Stimulated activated CD4-positive, alpha-beta T cell treated with anti-CD3 and anti-CD28 coated beads, Interleukin-12 subunit alpha, Interleukin-12 subunit beta, amount 100 ng/mL, for 48 hours (primary cell): Measurements from ENCODE around the gene NLRP7.
"Not testable (repeated sequence)": the region's sequence is repeated elsewhere in the genome, so short reads cannot be mapped to it uniquely, and the experiment has no call there.

Experiments used
- DNase-seq, 3 donors: peaks; one replicate each; pipeline ENCODE4 v3.0.0-alpha.2; 2020; ENCODE audit warnings: low read depth in 2 of 3, low spot score in 1 of 3

Gene NLRP7

DNA sequence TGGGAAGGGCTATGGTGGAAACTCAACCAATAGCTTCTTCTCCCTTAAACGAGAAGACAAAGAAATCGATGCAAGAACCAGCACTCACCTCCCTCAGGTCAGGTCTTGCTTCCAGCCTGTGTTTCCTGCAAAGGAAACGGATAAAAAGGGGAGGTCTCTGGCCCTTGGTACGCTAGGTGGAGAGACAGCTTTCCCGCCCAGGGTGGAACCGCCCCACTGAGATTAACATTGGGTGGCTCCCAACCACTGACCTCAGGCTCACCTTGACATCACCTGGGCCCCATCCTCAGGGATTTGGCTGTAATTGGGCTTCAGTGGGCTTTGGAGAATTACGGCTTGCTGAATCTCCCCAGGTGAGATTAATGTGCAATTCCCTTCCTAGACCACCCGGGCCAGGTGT is at the start of gene NLRP7:
Gene NLRP7, minus strand, starts transcription at position 150 of the 400 bp plus-strand sequence.
- no peak for DNase-seq

DNA sequence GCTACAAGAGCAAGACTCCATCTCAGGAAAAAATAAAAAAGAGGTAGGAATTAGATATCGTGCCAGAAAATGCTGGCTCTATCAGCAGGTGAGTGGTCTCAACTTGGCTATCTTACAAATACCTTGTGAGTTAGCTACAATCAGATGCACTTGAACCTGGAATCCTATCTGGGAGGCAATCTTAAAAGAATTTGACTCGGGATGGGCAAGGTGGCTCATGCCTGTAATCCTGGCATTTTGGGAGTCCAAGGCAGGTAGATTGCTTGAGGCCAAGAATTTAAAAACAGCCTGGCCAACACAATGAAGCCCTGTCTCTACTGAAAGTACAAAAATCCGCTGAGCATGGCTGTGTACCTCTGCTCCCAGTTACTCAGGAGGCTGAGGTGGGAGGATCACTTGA is 48.2 kb upstream of the NLRP7 start:
- no peak for DNase-seq

DNA sequence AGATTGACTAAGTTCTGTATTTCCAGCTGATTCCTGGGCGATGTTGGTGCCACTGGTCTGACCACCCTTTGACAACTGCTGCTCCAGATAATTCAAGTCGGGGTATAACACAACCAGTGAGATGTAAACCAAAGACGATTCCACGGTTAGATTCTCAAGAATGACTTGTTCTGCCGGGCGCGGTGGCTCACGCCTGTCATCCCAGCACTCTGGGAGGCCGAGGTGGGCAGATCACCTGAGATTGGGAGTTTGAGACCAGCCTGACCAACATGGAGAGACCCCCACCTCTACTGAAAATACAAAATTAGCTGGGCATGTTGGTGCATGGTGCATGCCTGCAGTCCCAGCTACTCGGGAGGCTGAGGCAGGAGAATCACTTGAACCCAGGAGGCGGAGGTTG is 42.2 kb upstream of the NLRP7 start:
- not testable (repeated sequence) for DNase-seq

DNA sequence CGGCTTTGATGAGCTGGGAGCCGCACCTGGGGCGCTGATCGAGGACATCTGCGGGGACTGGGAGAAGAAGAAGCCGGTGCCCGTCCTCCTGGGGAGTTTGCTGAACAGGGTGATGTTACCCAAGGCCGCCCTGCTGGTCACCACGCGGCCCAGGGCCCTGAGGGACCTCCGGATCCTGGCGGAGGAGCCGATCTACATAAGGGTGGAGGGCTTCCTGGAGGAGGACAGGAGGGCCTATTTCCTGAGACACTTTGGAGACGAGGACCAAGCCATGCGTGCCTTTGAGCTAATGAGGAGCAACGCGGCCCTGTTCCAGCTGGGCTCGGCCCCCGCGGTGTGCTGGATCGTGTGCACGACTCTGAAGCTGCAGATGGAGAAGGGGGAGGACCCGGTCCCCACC is 35.2 kb upstream of the NLRP7 start:
- not testable (repeated sequence) for DNase-seq

DNA sequence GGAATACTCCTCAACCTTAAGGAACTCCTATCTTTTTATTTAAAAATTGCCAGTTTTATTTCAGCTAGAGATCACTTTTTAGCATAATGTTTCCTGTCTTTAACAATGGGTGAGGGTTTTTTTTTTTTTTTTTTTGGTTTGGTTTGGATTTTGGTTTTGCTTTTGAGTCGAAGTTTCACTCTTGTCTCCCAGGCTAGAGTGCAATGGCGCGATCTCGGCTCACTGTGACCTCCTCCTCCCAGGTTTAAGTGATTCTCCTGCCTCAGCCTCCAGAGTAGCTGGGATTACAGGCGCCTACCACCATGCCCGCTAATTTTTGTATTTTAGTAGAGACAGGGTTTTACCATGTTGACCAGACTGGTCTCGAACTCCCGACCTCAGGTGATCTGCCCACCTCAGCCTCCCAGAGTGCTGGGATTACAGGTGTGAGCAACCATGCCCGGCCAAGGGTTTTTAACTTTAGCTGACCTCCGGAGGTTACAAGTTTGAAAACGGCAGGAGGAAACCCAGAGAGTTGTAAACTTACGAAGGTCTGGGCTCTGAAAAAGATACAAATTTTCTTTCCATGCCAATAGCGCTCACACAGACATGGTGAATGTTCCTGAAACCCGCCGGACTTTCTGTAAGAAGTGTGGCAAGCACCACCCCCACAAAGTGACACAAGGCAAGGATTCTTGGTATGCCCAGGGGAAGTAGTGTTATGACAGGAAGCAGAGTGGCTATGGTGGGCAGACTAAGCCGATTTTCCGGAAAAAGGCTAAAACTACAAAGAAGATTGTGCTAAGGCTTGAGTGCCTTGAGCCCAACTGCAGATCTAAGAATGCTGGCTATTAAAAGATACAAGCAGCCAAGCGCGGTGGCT is 26.1 kb upstream of the NLRP7 start:
- DNase-seq, result peak in 1 of 3 donors; percentile 3

DNA sequence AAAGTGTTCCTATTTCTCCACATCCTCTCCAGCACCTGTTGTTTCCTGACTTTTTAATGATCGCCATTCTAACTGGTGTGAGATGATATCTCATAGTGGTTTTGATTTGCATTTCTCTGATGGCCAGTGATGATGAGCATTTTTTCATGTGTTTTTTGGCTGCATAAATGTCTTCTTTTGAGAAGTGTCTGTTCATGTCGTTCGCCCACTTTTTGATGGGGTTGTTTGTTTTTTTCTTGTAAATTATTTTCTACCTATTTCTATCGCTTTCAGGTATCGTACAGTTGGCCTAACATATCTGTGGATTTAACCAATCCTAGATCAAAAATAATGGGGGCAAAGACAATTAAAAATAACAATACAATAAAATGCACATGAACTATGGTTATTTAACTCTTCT is 24.1 kb upstream of the NLRP7 start:
- DNase-seq, result not testable (repeated sequence)

DNA sequence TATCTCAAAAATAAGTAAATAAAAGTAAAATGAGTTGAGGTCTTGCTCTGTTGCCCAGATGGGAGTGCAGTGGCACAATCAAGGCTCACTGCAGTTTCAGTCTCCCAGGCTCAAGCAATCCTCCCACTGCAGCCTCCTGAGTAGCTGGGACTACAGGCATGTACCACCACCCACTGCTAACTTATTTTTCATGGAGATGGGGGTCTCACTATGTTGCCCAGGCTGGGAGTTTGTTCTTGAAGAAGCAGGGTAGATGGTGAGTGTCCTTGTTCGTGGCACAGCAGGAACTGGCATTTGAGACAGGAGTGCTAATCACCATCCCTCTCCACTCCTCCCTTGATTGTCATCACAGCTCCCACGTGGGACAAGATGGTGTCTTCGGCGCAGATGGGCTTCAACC is 22.3 kb upstream of the NLRP7 start:
- DNase-seq, result no peak

DNA sequence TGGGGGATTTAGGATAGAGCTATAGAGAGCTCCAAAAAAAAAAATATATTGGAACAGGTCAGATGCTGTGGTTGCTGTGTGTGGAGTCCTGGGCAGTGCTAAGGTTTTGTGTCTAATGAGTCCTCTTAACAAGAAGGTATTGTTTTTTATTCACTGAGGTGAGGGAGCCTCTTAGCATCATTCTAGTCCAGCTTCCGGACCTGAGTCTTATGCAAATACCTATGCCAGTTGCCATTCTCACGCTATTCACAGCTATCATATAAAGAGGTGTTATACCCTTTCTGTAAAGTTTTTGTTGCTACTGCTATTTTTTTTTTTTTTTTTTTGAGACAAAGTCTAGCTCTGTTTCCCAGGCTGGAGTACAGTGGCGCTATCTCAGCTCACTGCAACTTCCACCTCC is 20.3 kb upstream of the NLRP7 start:
- no peak for DNase-seq

DNA sequence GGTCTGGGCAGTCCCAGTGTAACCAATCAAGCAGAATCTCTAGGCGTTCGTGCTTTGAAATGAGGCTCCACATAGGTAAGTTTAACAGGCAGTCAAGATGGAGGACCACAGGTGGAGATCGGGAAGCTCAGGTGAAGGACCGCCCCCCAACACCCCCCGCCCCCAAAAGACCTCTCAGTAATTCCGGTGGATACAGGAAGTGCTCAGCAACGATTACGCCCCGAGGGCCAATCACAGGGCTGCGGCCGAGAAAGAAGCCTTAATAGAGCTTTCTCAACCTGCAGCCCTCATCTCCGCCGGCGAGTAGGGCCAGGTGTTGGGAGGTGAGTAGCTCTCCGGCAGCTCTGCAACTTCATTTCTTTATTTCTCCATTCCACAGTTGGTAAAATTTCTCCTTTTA is 17.7 kb upstream of the NLRP7 start:
- DNase-seq, result not testable (repeated sequence)

DNA sequence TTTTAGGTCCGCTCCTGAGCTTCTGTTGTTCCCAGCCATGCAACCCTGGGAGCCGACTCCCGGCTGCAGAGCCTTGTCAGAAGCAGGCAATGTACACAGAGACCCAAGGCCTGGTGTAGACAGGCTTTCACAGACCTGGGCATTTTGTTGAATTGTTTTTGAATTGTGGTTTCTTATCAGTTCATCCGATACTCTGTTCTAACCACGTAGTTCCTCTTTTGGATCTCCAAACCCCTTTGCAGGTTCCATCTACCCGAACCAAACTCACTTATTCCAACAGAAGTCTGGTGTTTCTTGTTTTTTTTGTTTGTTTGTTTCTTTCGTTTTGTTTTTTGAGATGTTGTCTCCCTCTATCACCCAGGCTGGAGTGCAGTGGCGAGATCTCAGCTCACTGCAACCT is 12.5 kb upstream of the NLRP7 start:
- no peak for DNase-seq

DNA sequence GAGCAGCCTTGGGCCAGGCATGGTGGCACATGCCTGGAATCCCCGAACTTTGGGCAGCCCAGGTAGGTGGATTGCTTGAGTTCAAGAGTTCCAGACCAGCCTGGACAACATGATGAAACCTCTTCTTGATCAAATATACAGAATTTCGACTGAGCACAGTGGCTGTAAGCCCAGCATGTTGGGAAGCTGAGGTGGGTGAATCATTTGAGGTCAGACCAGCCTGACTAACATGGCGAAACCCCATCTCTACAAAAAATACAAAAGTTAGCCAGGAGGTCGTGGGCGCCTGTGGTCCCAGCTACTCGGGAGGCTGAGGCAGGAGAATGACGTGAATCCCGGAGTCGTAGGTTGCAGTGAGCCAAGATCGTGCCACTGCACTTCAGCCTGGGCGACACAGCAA is 8.0 kb upstream of the NLRP7 start:
- no peak for DNase-seq

DNA sequence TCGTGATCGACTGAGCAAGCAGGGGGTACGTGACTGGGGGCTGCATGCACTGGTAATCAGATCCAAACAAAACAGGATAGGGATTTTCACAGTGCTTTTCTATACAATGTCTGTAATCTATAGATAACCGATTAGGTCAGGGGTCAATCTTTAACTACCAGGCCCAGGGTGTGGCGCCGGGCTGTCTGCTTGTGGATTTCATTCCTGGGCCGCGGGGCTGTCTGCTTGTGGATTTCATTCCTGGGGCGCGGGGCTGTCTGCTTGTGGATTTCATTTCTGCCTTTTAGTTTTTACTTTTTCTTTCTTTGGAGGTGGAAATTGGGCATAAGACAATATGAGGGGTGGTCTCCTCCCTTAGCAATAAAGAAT is 6.0 kb upstream of the NLRP7 start:
- DNase-seq, result not testable (repeated sequence)

DNA sequence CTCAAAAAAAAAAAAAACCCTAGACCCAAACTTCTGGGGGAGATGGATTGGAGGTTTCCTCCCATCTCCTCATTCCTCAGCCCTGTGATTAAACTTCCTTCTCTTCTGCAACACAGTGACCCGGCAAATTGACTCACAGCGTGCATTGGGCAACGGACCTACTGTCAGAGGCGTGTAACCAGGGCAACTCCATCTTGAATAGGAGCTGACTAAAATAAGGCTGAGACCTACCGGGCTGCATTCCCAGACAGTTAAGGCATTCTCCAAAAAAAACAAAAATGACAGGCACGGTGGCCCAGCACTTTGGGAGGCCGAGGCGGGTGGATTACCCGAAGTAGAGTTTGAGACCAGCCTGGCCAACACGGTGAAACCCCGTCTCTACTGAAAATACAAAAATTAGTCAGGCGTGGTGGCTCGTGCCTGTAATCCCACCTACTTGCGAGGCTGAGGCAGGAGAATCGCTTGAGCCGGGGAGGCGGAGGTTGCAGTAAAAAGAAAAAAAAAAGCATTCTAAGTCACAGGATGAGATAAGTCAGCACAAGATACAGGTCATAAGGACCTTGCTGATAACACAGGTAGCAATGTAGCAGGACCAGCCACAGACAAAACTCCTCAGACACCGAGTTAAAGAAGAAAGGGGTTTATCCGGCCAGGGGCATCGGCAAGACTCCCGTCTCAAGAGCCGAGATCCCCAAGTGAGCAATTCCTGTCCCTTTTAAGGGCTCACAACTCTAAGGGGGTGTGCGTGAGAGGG is 5.4 kb upstream of the NLRP7 start:
- DNase-seq, result no peak

DNA sequence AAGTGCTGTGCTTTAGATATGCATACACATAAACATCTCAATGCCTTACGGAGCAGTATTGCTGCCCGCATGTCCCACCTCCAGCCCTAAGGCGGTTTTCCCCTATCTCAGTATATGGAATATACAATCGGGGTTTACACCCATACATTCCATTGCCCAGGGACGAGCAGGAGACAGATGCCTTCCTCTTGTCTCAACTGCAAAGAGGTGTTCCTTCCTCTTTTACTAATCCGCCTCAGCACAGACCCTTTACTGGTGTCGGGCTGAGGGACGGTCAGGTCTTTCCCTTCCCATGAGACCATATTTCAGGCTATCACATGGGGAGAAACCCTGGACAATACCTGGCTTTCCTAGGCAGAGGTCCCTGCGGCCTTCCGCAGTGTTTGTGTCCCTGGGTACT is 3.2 kb upstream of the NLRP7 start:
- not testable (repeated sequence) for DNase-seq

DNA sequence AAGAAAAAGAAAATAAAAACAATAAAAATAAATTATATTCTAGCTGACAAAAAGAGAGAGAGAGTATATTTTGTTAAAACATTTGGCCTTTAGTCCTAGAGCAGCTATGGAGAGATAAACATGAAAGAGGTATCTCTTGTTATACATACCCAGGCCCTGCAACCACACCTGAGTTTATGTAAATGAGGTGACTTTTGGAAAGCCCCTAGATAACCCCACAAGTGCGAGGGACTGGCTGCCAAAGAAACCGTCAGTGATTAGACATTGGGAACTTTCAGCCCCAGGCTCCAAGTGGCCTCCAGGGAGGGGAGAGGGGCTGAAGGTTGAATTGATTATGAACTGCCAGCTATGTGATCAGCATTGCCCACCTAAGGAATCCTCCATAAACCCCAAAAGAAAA is 2.1 kb upstream of the NLRP7 start:
- no peak for DNase-seq

DNA sequence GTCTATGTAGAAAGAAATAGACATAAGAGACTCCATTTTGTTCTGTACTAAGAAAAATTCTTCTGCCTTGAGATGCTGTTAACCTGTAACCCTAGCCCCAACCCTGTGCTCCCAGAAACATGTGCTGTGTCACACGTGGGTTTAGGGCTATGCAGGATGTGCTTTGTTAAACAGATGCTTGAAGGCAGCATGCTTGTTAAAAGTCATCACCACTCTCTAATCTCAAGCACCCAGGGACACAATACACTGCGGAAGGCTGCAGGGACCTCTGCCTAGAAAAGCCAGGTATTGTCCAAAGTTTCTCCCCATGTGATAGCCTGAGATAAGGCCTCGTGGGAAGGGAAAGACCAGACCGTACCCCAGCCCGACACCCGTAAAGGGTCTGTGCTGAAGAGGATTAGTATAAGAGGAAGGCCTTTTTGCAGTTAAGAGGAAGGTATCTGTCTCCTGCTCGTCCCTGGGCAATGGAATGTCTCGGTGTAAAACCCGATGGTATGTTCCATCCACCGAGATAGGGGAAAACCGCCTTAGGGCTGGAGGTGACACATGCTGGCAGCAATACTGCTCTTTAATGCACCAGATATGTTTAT is 3.5 kb downstream of the NLRP7 start:
- DNase-seq, result not testable (repeated sequence)

DNA sequence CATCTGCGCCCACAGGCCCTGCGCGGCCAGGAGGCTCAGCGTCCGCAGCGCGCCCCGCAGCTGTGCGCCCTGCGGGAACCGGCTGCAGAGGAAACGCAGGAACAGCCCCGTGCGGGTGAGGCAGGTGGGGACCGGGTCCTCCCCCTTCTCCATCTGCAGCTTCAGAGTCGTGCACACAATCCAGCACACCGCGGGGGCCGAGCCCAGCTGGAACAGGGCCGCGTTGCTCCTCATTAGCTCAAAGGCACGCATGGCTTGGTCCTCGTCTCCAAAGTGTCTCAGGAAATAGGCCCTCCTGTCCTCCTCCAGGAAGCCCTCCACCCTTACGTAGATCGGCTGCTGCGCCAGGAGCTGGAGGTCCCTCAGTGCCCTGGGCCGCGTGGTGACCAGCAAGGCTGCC is 7.8 kb downstream of the NLRP7 start:
- DNase-seq, result not testable (repeated sequence)

DNA sequence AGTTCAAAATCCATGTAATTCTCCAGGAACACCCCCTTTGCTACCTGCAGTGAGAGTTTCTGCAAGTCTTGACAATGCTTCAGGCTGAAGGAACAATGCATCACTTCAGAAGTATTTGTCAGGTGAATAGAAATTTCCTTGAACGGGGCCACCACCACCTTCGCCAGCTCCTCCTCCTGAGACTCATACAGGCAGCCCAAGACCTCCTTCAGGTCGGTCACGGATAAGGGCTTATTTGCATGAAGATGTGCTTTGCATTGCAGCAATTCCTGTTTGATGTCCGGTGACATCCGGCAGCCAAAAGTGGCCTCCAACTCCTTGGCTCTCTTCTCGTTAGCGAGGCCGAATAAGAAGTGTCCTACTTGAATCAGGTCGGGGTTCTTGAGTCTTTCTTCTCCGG is 8.4 kb downstream of the NLRP7 start:
- DNase-seq, result no peak

DNA sequence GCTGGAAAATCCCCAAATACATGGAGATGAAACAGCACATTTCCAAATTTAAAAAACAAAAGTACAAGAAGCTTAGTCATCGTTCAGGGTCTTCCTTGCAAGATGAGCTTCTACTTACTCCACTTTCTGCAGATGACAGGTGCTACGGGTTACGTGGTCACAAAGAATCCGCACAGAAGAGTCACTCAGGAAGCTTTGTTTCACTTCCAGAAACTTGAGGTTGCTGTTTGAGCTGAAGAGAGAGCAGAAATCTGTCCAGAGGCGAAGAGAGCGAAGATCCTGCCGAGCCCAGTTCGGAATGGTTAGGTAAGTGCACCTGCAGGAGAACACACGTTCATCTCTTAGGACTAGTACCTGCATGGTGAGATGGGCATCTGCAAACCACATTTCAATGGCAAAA is 9.4 kb downstream of the NLRP7 start:
- DNase-seq, result no peak

DNA sequence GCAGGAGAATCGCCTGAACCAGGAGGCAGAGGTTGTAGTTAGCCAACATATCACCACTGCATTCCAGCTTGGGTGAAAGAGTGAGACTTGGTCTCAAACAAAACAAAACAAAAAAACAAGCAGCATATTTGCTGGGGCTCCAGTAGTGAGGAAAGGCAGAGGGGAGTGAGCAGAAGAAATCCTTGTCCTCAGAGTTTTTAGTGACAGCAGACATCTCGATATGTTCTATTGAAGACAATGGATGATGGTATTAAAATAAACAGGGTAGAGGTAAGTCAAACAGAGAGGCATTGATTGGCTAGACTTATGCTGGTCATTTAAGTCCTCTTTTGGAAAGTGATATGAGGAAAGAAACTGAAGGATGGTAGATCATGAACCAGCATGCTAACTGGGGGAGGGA is 19.0 kb downstream of the NLRP7 start:
- DNase-seq, result no peak

DNA sequence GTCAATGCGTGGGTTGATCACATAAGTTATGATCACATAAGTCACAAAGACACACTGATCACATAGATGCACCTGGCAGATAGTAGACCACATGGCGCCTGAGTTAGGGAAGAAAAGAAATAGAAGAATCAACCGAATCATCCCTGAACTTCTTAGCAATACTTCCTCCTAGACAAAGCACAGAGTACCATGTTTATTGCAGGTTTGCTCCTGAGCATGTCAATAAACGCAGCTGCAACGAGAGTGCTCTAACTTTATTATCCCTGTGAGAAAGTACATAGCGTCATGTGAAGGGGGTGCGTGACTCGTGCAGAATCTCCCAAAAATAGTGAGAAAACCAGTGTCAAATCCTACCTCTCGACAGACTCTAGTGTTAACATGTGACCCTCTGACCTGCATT is 24.1 kb downstream of the NLRP7 start:
- no peak for DNase-seq

DNA sequence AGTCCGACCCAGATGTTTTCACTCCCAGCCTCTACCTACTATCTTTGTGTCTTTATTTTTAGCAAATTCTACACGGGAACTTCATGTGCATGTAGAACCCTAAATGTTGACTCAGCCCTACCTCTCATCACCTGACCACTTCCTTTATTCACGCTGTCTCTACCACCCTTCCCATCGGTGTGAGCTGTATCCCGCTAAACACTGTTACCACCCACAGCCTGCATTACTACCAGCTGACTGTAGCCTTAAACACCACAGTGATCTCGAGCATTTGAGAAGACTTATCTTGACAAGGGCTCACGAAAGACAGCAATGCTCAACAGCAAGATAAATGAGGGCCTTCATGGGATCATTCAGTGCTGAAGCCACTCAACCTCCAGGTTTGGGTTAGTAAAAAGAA is 26.2 kb downstream of the NLRP7 start:
- DNase-seq, result no peak
